ENCODE measurements around the gene AIFM3.

Gene AIFM3

GRCh38 chr22:21025266-21025665, 58.2 kb downstream of the AIFM3 start:
- DNase-seq = no peak
- Mint-ChIP-seq H3K4me1 (peaks cover 27% of the 10 kb centered on the region), H3K4me3 (no peak overlapping the region), H3K27ac (no peak overlapping the region), H3K9me3 (peaks cover 12% of the 10 kb centered on the region), H3K27me3 (ENCODE audit: low read depth, poor library complexity) (peaks cover 10% of the 10 kb centered on the region), H3K36me3 (ENCODE audit: low read depth) (no peaks in the 10 kb centered on the region)
- TF ChIP-seq CTCF (IDR thresholded peaks at IDR 0.05) = no peak

GRCh38 chr22:21025763-21026755, 59.0 kb downstream of the AIFM3 start:
- TF ChIP-seq CTCF (IDR thresholded peaks at IDR 0.05) = no peak
- H3K27ac Mint-ChIP-seq = no peak overlapping the region
- H3K27me3 Mint-ChIP-seq (ENCODE audit: low read depth, poor library complexity) = peaks cover 18% of the 10 kb centered on the region
- peaks cover 29% of the 10 kb centered on the region for H3K4me1 Mint-ChIP-seq
- no peak for DNase-seq
- no peak overlapping the region for H3K4me3 Mint-ChIP-seq
- peaks cover 14% of the 10 kb centered on the region for H3K9me3 Mint-ChIP-seq
- H3K36me3 Mint-ChIP-seq (ENCODE audit: low read depth) = no peaks in the 10 kb centered on the region

GRCh38 chr22:21026783-21027692, 60.0 kb downstream of the AIFM3 start:
- no peak for DNase-seq
- TF ChIP-seq CTCF (IDR thresholded peaks at IDR 0.05) = no peak

GRCh38 chr22:21028277-21029251, 61.5 kb downstream of the AIFM3 start:
- H3K9me3 Mint-ChIP-seq = peaks cover 14% of the 10 kb centered on the region
- H3K36me3 Mint-ChIP-seq (ENCODE audit: low read depth) = no peaks in the 10 kb centered on the region
- H3K27ac Mint-ChIP-seq = no peak overlapping the region
- peaks cover 37% of the 10 kb centered on the region for H3K4me1 Mint-ChIP-seq
- H3K4me3 Mint-ChIP-seq = peak overlapping the region; percentile 56
- H3K27me3 Mint-ChIP-seq (ENCODE audit: low read depth, poor library complexity) = peaks cover 43% of the 10 kb centered on the region
- TF ChIP-seq CTCF (IDR thresholded peaks at IDR 0.05) = no peak
- no peak for DNase-seq

More at GRCh38 chr22:21026783-21027692, 60.0 kb downstream of the AIFM3 start:
- Mint-ChIP-seq H3K9me3 (peaks cover 14% of the 10 kb centered on the region), H3K36me3 (ENCODE audit: low read depth) (no peaks in the 10 kb centered on the region), H3K27me3 (ENCODE audit: low read depth, poor library complexity) (peaks cover 27% of the 10 kb centered on the region), H3K27ac (no peak overlapping the region), H3K4me1 (peaks cover 33% of the 10 kb centered on the region), H3K4me3 (no peak overlapping the region)

GRCh38 chr22:21029486-21030025, 62.5 kb downstream of the AIFM3 start:
- Mint-ChIP-seq H3K36me3 (ENCODE audit: low read depth) (no peaks in the 10 kb centered on the region), H3K27ac (peak overlapping the region; percentile 21), H3K4me3 (peak overlapping the region; percentile 56)

More at GRCh38 chr22:21029486-21030025, 62.5 kb downstream of the AIFM3 start:
- Mint-ChIP-seq H3K4me1 (peaks cover 37% of the 10 kb centered on the region), H3K27me3 (ENCODE audit: low read depth, poor library complexity) (peaks cover 53% of the 10 kb centered on the region), H3K9me3 (peaks cover 14% of the 10 kb centered on the region)
- DNase-seq = no peak
- no peak for TF ChIP-seq CTCF (IDR thresholded peaks at IDR 0.05)
